ENCODE data around the gene SEPTIN8.

DNA sequence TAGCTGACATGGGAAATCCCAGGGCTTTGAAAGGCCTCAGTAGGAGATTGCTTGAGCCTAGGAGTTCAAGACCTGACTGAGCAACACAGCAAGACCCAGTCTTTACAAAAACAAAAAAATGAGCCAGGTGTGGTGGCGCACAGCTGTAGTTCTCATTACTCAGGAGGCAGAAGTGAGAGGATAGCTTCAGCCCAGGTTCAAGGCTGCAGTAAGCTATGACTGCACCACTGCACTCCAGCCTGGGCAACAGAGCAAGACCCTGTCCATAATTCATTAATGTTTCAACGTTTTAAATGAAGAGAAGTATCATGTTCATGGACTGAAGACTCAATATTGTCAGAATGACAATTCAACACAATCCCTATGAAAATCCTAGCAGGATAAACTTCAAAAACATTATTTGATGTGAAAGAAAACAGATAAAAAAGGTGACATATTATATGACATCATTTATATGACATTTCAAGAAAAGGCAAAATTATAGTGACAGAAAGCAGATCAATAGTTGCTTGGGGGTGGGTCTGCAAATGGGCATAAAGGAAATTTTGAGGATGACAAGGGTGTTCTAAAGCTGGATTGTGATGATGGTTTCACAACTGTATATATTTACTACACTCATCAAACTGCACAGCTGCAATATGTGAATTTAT, 43.4 kb downstream of the SEPTIN8 start:
- TF ChIP-seq POLR2A (IDR thresholded peaks at IDR 0.05; ENCODE audit: low read depth, low read length) (no peak), TAF1 (IDR thresholded peaks at IDR 0.05; ENCODE audit: low read depth, low read length) (no peak), POLR2AphosphoS5 (IDR thresholded peaks at IDR 0.05; ENCODE audit: low read depth, low read length) (no peak), POU2F2 (IDR thresholded peaks at IDR 0.05; ENCODE audit: low read depth, low read length) (no peak), PAX5 (IDR thresholded peaks at IDR 0.05; ENCODE audit: insufficient read depth, low read length, severe bottlenecking) (no peak), SPI1 (IDR thresholded peaks at IDR 0.05; ENCODE audit: low read depth, low read length) (no peak)
